ENCODE measurements around the gene RCE1. TPM values are rescaled to one million over a fixed set of nuclear protein-coding genes. Genes with fewer than 3 reads are reported as not detected.

The RCE1 gene
- total RNA-seq, 1 donor from 2014 or later, result 45.2 TPM

- Histone ChIP-seq H3K27me3 (ENCODE audit: control insufficient read depth, insufficient read depth, low read length) (no peaks in the 10 kb centered on the region), H3K4me3 (ENCODE audit: low read depth, low read length) (no peak overlapping the region), H3K36me3 (ENCODE audit: control insufficient read depth, insufficient read depth, low read length) (no peaks in the 10 kb centered on the region)
- no peak for DNase-seq (ENCODE audit: low read depth)
- TF ChIP-seq, protein P1, sequence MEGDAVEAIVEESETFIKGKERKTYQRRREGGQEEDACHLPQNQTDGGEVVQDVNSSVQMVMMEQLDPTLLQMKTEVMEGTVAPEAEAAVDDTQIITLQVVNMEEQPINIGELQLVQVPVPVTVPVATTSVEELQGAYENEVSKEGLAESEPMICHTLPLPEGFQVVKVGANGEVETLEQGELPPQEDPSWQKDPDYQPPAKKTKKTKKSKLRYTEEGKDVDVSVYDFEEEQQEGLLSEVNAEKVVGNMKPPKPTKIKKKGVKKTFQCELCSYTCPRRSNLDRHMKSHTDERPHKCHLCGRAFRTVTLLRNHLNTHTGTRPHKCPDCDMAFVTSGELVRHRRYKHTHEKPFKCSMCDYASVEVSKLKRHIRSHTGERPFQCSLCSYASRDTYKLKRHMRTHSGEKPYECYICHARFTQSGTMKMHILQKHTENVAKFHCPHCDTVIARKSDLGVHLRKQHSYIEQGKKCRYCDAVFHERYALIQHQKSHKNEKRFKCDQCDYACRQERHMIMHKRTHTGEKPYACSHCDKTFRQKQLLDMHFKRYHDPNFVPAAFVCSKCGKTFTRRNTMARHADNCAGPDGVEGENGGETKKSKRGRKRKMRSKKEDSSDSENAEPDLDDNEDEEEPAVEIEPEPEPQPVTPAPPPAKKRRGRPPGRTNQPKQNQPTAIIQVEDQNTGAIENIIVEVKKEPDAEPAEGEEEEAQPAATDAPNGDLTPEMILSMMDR (IDR thresholded peaks at IDR 0.05; ENCODE audit: insufficient read depth, low read length, poor library complexity, severe bottlenecking), result no peak
Observed at GRCh38 chr11:66861774-66862558, 18.7 kb downstream of the RCE1 start.

DNA sequence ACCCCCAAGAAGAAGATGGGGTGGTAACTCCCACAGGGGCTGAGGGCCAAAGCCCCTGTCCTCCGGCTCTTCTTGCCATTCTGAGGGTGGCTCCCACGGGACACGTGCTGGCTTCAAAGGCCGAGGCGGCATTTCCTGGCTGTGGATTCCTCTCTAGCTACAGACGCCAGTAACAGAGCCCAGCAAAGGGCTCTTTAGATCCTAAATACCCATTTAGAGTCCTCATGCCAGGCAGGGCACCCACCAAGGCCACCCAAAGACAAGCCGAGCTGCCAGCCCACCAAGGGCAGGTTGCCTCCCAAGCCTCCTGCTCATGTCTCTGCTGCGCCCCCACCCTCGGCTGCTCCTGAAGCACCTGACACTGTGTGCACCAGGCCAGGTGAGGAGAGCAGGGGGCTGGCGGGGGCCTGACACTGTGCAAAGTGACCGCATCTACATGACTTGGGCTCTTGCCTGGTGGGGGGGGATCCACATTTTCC, 19.4 kb downstream of the RCE1 start:
- TF ChIP-seq, protein P1 (IDR thresholded peaks at IDR 0.05; ENCODE audit: insufficient read depth, low read length, poor library complexity, severe bottlenecking), result no peak
- Histone ChIP-seq H3K36me3 (ENCODE audit: control insufficient read depth, insufficient read depth, low read length) (no peaks in the 10 kb centered on the region), H3K4me3 (ENCODE audit: low read depth, low read length) (no peak overlapping the region), H3K27me3 (ENCODE audit: control insufficient read depth, insufficient read depth, low read length) (no peaks in the 10 kb centered on the region)
- no peak for DNase-seq (ENCODE audit: low read depth)

DNA sequence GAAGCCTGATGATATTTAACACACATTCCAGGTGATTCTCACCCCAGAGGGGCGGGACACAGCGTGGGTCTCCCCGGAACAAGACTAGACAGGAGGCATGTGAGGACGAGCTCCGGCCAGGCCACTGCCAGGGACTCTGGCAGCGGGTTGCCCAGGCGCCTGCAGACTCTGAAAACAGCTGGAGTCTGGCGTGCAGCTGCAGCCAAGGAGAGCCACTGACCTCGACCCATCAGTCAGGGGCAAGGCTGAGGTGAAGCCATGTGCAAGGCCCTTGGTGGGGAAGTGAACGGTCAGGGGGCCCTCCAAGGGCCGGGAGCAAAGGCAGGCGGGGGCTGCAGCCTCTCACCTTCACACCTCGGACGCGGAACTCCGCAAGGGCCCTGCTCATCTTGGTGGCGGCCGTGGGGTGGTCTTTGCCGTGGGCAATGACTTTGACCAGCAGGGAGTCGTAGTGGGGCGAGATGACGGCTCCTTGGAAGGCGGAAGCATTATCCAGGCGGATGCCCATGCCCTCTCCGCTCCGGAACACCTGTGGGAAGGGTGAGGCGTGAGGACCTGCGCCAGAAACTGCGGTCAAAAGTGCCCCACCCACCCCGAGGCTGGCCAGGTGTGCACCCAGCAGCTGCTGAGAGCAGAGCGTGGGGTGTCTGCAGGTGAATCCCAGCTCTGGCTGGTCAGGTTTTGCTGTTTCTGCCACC, 20.3 kb downstream of the RCE1 start:
- H3K36me3 ChIP-seq (ENCODE audit: control insufficient read depth, insufficient read depth, low read length), result no peaks in the 10 kb centered on the region
- no peak for DNase-seq (ENCODE audit: low read depth)
- TF ChIP-seq, protein P1 (IDR thresholded peaks at IDR 0.05; ENCODE audit: insufficient read depth, low read length, poor library complexity, severe bottlenecking), result no peak
- H3K27me3 ChIP-seq (ENCODE audit: control insufficient read depth, insufficient read depth, low read length), result no peaks in the 10 kb centered on the region
- no peak overlapping the region for H3K4me3 ChIP-seq (ENCODE audit: low read depth, low read length)

DNA sequence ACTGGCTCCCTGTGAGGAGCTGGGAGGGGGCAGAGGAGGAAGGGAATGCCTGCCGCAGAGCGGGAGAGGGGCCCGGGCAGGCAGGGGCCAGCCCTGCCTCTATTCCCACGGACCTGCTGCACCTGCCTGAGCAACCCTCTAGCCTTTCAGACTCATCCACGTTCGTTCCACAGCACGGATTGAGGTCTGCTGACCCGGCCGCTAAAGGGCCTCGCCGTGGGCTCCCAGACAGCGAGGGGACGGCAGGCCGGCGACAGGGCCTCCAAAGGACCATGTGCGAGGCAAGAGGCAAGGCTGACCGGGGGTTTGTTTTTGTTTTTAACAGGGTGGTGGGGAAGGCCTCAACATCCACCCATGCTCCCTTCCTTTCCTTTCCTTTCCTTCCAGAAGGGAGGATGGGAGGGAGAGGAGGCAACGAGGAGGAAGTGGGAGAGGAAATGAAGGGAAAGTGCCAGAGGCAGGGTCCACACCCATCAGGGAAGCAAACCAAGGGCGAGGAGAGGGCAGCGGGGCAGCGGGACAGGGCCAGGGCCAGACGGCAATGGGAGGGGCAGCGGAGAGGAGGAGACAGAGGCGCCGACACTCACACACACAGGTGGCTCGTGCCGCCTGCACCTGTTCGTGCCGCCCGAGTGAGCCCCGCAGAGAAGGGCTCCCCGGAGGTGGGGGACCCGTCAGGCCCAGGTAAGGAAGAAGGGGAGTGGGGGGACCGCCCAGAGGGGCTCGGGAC, 21.1 kb downstream of the RCE1 start:
- no peaks in the 10 kb centered on the region for H3K36me3 ChIP-seq (ENCODE audit: control insufficient read depth, insufficient read depth, low read length)
- H3K4me3 ChIP-seq (ENCODE audit: low read depth, low read length), result no peak overlapping the region
- H3K27me3 ChIP-seq (ENCODE audit: control insufficient read depth, insufficient read depth, low read length), result no peaks in the 10 kb centered on the region
- TF ChIP-seq, protein P1 (IDR thresholded peaks at IDR 0.05; ENCODE audit: insufficient read depth, low read length, poor library complexity, severe bottlenecking), result no peak
- DNase-seq (ENCODE audit: low read depth), result no peak

DNA sequence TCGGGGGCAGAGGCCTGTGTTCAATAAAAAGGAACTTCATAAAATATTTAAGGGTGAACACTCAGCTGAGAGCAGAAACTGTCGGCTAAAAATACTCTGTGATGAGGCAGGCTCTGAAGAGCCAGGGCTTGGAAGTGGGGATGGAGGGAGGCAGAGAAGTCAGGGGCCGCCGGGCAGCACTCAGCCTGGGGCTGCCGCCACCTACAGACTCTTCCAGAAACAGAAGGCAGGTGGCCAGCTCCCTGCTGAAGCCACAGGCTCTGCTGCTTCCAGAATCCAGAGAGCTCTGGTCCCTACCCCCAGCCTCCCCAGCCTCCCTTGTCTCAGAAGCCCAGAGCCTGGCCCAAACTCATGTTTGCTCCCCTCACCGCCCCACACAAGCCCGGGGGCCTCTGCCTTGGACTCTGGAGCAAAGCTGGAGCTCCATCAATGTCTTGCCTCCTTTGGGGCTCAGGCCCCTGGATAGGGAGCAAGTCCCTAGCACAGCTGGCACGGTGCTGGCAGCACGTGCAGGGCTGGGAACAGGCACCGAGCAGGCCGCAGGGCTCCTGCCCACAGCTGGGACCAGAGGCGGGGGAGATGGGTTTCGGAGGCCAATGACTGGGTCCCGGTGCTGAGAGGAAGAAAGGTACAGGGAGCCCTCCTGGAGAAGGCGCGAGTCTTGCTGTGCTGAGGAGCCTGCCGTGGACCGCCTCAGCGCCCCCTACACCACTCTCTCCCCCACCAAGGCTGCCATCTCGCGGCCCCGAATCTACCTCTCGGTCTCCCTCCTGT, 21.9 kb downstream of the RCE1 start:
- DNase-seq (ENCODE audit: low read depth), result no peak
- Histone ChIP-seq H3K36me3 (ENCODE audit: control insufficient read depth, insufficient read depth, low read length) (no peaks in the 10 kb centered on the region), H3K4me3 (ENCODE audit: low read depth, low read length) (no peak overlapping the region)

More for the DNA sequence above, 21.9 kb downstream of the RCE1 start:
- H3K27me3 ChIP-seq (ENCODE audit: control insufficient read depth, insufficient read depth, low read length), result no peaks in the 10 kb centered on the region
- TF ChIP-seq, protein P1 (IDR thresholded peaks at IDR 0.05; ENCODE audit: insufficient read depth, low read length, poor library complexity, severe bottlenecking), result no peak
